ENCODE results near the gene PPM1F.
"Not testable (repeated sequence)": the region's sequence is repeated elsewhere in the genome, so short reads cannot be mapped to it uniquely, and the experiment has no call there.

PPM1F gene

DNA sequence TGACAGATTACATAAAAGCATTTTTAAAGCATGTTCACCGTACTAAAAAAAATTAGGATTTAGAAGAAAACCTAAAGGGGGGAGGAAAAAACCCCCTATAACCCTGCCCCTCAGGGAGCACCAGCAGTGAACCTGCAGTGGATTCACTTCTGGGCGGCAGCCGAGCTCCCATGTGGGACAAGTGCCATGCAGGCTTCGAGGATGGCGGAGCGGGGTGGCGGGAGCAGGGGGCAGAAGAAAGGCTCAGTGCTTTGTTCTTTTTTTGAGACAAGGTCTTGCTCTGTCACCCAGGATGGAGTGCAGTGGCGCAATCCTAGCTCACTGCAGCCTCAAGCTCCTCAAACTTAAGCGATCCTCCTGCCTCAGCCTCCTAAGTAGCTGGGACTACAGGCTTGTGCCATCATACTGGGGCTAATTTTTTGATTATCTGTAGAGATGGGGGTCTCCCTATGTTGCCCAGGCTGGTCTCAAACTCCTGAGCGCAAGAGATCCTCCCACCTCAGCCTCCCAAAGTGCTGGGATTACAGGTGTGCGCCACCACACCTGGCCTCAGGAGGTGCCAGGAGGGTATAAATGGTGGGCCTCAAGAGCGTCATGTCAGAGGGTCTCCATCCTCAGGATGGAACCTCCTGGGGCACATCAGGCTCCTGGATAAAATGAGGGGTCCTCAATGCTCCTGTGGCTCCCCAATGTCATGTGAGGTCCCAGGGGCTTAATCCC, 34.0 kb downstream of the PPM1F start:
- DNase-seq, result no peak

DNA sequence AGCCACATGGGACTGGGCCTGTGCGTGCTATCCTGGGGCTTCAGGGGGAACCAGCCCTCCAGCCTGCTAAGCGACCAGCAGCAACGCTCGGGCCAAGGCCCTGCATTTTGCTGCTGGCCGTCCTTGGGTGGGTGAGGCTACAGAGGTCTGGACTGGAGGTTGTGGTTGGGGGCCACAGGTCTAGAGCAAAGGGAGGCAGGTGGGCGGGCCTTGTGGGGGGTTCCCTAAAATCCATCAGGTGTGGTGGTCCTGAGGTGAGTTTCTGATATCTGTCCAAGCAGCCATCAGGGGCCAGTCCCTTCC, 34.7 kb downstream of the PPM1F start:
- no peak for DNase-seq

DNA sequence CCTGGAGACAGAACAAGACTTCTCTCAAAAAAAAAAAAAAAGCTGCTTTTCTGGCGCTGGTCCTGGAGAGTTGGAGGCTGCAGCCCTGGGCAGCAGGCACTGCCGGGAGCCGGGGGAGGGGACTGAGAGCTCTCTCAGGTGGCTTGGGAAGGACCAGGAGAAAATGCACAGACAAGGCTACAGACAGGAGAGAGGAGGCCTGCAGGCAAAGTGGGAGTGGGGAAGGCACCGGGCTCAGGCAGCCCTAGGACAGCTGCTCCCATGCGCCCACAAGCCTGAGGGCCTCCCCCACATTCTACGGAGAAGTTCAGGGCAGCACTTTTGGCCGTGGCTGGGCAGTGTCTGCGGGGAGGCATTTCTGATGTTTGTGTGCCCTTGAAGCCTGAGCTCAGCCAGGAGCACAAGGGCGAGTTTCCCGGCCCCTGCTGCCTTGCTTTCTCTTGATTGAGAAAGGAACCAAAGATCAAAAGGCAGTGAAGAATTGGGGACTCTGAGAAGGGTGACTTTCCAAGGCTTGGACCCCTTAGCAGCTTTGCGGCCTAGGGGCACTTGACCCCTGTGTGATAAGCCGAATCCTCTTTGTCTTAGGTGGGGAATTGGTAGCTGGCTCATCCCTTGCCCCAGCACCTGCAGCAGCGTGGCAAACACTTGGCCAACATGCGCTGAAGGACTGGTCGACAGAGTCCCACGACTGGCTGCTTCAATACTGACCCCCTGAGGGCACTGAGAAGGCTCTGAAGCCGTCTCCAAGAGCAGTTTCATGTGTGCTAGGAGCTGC, 35.3 kb downstream of the PPM1F start:
- DNase-seq, result peak; percentile 5 to 62

DNA sequence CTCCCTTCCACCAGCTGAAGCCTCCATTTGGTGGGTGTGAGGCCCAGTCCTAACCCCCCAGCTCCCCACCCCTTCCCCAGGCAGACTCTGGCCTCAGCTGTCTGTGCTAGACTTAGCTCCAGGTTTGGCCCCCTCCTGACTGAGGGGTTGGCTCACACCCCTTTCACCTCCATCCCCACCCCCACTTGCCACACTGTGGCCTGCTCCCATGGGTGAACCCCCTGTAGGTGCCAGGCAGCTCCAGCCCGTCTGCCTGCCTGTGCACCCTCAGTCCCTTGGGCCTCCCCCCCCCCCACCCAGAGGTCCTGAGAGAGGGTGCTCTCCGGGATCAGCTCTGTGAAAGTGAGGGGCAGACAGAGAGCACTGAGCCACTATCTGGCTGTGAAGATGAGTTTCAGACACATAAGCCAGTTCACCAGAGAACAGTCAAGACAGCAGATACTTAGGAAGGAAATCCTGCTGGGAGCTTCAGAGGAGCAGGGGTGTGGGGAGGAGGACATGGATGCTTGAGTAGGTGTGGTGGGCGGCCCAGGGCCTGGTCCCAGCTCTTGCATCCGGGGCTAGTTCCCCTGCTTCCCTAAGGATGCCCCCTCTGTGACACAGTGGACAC, 36.2 kb downstream of the PPM1F start:
- no peak for DNase-seq

DNA sequence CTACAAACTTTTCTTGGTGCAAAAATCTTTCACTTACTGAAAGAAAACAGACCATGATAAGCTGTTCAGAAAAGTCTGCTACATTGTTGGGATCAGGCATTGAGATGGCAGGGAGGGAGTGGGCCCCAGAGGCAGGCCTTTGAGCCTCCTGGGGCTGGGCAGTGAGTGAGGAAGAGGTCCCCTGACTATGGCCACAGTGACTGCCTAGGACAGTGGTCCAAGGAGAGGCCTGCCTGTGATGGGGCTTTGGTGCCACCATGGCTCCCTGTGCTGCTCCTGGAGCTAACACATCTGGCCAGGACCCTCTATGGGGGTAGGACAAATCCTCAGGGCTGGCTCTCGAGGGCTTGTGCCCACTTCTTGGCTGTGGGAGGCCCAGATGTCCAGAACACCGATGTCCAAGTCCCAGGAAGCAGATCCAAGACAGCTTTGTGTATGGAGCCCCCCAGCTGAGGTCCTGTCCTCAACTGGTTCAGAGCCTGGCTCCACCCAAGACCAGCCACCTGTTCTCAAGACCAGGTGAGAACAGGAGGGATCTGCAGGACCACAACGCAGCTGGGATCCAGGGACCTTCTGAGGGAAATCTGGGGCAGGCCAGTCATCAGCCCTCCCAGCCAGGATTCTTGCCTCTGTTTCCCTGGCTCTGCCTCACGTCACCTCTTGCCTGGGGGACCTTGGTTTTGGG, 36.9 kb downstream of the PPM1F start:
- DNase-seq, result no peak

DNA sequence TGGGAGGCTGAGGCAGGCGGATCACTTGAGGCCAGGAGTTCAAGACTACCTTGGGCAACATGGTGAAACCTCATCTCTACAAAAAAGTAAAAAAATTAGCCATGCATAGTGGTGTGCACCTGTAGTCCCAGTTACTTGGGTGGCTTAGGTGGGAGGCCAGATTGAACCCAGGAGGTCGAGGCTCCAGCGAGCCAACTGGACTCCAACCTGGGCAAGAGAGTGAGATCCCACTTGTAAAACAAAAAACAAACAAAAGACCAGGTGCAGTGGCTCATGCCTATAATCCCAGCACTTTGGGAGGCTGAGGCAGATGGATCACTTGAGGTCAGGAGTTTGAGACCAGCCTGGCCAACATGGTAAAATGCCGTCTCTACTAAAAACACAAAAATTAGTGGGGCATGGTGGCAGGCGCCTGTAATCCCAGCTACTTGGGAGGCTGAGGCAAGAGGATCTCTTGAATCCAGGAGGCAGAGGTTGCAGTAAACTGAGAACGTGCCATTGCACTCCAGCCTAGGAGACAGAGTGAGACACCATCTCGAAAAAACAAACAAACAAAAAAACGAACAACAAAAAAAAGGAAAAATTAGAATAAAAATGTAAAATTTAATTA, 38.5 kb downstream of the PPM1F start:
- DNase-seq, result not testable (repeated sequence)

DNA sequence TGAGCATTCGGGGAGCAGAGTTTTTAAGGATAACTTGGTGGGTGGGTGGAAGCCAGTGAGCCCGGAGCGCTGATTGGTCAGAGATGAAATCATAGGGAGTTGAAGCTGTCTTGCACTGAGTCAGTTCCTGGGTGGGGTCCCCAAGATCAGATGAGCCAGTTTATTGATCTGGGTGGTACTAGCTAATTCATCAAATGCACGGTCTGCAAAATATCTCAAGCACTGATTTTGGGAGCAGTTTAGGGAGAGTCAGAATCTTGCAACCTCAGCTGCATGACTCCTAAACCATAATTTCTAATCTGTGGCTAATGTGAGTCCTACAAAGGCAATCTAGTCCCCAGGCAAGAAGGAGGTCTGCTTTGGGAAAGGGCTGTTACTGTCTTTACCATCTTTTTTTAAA, 42.3 kb downstream of the PPM1F start:
- not testable (repeated sequence) for DNase-seq

DNA sequence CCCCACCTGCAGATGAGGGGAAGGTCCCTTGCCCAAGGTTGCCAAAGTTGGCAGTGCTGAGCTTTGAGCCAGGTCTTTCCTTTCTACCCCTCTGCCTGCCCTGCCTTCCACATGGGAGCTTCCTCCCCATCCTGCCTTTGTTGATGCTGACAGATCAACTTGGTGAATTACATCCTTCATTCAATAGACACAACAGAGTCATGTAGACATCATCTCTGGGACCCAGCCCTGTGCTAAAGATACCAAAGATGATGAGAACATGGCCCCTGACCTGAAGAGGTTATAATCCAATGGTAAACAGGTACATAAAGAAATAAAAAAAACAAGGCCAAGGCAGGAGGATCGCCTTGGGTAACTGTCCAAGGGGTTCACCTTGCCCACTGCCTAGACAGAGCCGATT, 42.8 kb downstream of the PPM1F start:
- no peak for DNase-seq

DNA sequence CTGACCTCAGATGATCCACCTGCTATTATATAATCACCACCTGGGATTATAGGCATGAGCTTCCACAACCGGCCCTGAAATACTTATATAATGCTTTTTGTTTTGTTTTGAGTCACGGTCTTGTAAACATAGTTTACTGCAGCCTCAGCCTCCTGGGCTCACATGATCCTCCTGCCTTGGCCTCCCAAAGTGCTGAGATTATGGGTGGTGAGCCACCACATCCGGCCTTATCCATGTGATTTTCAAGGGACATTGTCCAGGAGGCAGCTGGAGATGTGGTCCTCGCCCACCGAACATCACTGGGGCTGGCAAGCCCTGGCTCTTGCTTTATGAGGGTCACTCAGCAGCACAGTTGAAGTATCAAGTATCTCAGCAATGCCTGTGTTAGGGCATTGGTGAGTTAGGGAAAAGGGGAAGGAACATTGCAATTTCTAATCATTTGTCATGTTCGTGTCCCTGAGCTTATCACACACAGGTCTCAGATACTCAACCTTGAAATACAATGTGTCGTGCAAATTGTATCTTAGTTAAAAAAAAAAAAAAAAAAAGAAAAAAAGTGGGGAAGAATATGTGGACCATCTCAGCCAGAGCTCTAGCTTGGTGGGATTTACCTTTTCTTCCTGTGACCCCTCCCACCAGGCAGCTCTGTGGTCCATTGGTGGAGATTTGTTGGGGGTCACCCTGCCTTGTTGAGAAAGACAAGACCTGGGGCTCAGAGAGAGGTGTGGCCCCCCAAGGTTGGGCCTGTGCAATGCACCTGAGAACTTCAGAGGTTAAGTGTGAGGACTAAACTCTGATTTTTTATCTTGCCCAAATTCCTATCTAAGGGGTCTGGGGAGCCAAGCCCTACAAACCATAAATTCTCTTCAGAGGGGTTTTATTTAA, 44.8 kb downstream of the PPM1F start:
- DNase-seq, result no peak

DNA sequence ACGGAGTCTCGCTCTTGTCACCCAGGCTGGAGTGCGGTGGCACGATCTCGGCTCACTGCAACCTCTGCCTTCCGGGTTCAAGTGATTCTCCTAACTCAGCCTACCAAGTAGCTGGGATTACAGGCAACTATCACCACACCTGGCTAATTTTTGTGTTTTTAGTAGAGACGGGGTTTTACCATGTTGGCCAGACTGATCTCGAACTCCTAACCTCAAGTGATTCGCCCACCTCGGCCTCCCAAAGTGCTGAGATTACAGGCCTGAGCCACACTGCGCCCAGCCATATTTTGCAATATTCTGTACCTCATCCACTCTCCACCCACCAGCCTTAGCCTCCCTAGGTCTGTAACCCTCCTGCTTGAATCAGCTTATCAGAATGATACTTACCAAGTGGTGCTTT, 47.4 kb downstream of the PPM1F start:
- DNase-seq, result not testable (repeated sequence)

DNA sequence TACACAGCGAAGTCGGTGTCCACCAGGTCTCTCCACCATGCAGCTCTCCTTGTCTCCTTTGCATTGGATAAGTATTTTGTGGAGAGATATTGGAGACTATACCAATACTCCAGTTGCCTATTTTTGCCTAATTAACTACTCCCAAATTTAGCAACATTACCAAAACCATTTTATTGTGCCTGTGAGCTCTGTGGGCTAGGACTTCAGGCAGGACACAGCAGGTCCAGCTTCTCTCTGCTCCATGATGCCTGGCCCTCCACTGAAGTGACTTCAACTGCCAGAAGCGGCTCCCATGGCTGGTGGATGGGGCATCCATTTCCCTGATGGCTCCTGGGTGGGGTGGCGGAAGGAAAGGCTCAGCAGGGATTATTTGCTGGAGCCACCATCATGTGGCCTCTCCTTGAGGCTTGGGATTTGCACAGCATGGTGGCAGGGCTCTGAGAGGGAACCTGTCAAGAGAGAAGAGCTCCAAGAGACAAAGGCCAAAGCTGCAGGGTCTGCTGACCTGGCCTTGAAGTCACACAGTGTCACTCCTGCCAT, 48.3 kb downstream of the PPM1F start:
- DNase-seq, result no peak

DNA sequence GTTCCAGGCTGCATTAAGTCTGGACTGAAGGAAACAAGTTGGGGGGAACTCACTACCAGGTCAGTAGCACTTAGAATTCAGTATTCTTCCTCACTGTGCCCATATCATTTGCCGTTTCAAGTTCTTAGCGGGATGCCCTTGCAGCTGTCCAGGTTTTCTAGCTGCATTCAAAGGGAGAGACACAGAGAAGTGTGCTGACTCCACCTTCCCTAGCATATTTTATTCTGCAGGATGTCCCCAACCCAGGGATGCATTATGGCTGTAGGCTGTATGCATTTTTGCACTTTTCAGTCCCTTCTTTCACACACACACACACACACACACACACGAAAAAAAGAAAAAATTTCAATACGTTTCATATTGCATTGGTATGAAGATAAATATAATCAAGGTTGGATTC, 49.4 kb downstream of the PPM1F start:
- no peak for DNase-seq

DNA sequence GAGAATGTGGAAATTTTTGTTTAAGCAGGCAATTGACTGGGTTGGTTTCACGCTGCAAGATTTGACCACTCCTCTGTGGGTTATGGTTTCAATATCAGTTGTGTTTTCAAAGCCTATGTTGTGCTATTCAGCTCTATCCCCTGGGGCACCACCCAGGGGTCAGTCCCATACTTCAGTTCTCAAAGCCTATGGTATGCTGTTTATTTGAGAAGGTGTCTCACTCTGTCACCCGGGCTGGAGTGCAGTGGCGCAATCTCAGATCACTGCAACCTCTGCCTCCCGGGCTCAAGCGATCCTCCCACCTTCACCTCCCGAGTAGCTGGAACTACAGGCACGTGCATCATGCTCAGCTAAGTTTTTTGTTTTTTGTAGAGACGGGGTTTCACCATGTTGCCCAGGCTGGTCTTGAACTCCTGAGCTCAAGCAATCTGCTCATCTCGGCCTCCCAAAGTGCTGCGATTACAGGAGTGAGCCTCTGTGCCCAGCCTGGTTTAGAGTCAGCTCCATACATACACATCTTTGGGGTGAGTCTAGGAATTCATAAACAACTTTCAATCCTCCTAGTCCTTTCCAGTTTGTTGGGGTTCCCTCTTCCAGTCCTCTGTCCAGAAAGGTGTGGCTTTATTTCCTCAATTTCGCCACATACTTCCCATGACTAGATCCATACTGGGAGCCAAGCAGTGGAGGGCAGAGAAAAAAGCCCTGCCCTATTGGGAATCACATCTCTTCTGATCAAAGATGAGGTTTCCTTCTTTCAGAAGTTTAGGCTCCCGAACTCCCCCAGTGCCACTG, 50.2 kb downstream of the PPM1F start:
- DNase-seq, result no peak

DNA sequence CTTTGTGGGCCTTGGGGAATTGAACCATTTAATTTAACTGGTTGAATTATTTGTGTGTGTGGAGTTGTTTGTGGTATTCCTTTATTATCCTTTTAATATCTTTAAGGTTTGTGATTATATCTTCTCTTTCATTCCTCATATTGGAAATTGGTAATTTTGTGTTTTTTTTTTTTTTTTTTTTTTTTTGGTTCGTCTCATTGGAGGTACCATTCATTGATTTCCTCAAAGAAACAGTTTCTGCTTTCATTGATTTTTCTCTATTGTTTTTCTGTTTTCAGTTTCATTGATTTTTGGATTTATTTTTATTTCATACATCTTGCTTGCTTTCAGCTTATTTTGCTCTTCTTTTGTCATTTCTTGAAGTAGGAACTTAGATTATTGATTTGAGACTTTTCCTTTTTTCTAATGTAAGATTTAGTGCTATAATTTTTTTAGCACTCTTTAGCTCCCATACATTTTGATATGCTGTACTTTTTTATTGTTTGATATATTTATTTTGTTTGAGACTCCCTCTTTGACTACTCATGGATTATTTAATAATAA, 54.2 kb downstream of the PPM1F start:
- DNase-seq, result no peak

DNA sequence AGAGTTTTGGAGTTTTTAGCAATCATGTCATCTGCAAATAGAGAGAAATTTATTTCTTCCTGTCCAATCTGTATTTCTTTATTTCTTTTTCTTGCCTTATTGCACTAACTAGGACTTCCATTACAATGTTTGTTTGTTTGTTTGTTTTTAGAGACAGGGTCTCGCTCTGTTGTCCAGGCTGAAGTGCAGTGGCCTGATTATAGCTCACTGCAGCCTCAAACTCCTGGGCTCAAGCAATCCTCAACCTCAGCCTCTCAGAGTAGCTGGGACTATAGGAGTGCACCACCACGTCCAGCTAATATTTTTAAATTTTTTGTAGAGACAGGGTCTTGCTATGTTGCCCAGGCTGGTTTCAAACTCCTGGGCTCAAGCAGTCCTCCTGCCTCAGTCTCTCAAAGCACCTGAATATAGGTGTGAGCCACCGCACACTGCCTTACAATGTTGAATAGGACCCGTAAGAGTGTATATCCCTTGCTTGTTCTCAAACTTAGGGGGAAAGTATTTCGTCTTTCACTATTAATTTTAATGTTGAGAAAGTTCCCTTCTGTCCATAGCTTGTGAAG, 55.6 kb downstream of the PPM1F start:
- no peak for DNase-seq

DNA sequence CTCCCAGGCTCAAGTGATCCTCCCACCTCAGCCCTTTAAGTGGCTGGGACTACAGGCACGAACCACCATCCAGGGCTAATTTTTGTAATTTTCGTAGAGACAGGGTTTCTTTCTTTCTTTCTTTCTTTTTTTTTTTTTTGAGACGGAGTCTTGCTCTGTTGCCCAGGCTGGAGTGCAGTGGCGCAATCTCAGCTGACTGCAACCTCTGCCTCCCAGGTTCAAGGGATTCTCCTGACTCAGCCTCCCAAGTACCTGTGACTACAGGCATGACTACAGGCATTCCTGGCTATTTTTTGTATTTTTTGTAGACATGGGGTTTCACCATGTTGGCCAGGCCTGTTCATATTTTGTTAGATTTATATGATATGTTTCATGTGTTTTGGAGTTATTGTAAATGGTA, 56.4 kb downstream of the PPM1F start:
- not testable (repeated sequence) for DNase-seq

DNA sequence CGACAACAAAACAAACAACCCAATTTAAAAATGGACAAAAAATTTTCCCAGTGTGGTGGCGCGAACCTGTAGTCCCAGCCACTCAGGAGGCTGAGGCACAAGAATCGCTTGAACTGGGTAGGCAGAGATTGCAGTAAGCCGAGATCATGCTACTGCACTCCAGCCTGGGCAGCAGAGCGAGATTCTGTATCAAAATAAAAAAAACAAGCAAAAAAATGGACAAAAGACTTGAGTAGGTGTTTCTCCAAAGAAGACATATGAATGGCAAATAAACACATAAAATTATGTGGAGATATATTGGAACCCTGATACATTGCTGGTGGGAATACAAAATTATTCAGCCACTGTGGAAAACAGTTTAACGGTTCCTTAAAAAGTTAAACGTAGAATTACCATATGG, 57.8 kb downstream of the PPM1F start:
- no peak for DNase-seq

DNA sequence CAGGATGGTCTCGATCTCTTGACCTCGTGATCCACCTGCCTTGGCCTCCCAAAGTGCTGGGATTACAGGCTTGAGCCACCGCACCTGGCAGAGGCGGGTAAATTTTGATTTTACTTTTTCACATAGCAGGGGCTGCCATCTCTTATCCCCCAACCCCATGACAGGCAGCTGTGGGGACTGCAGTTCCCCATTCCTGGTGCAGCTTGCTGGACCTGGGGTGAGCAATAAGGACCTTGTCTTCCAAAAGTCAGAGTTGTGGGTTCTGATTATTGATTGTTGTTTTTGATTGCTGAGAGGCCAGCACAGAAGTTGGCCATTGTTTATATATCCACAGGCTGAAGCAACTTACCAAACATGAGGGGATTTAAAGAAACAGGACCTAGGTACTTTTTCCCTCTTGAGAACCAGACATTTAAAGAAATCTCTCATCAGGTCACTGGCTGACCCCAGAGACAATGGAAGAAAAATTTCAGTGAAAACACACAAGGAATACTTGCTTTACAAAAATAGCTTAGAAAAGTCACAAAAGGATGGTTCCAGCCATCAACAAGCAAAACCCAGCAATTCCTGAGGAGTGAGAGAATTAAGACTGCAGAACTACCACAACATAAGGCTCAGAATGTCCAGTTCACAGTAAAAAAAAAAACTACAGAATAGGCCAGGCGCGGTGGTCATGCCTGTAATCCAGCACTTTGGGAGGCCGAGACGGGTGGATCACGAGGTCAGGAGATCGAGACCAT, 63.2 kb downstream of the PPM1F start:
- DNase-seq, result no peak

DNA sequence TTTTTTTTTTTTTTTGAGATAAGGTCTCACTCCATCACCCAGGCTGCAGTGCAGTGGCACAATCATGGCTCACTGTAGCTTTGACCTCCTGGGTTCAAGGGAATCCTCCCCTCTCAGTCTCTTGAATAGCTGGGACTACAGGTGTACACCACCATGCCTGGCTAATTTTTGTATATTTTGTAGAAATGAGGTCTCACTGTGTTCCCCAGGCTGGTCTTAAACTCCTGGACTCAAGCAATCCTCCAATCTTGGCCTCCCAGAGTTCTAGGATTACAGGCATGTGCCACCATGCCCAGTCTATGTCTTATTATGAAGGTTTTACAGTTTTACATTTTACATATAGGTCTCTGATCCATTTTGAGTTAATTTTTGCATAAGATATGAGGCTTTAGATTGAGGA, 64.8 kb downstream of the PPM1F start:
- DNase-seq, result no peak

DNA sequence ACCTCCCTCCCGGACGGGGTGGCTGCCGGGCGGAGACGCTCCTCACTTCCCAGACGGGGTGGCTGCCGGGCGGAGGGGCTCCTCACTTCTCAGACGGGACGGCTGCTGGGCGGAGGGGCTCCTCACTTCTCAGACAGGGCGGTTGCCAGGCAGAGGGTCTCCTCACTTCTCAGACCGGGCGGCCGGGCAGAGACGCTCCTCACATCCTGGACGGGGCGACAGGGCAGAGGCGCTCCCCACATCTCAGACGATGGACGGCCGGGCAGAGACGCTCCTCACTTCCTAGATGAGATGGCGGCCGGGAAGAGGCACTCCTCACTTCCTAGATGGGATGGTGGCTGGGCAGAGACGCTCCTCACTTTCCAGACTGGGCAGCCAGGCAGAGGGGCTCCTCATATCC, 68.7 kb downstream of the PPM1F start:
- not testable (repeated sequence) for DNase-seq

Data from NCI-H446 (cell line).